HG02798 (cell line): ENCODE results near the gene ACSL3.
"Not testable (repeated sequence)": the region's sequence is repeated elsewhere in the genome, so short reads cannot be mapped to it uniquely, and the experiment has no call there.

Experiments used
- ATAC-seq: cut with Tn5 transposase; IDR thresholded peaks from one replicate; pipeline ENCODE4 v1.9.1; 2021; ENCODE audit warnings: mild to moderate bottlenecking; ENCODE audit not compliant: unreplicated experiment, poor library complexity

Gene ACSL3

GRCh38 chr2:222963641-222964040, 102.8 kb downstream of the ACSL3 start:
- ATAC-seq = no peak

- no peak for ATAC-seq
Measured at GRCh38 chr2:222964376-222965031, 103.7 kb downstream of the ACSL3 start.

- ATAC-seq = no peak
Measured at GRCh38 chr2:222965555-222965954, 104.7 kb downstream of the ACSL3 start.

- no peak for ATAC-seq
Measured at GRCh38 chr2:222968550-222969155, 107.8 kb downstream of the ACSL3 start.

GRCh38 chr2:222969491-222969890, 108.7 kb downstream of the ACSL3 start:
- no peak for ATAC-seq

- no peak for ATAC-seq
Measured at GRCh38 chr2:222972420-222972819, 111.6 kb downstream of the ACSL3 start.

- no peak for ATAC-seq
Measured at GRCh38 chr2:222973237-222973636, 112.4 kb downstream of the ACSL3 start.

GRCh38 chr2:222973733-222974132, 112.9 kb downstream of the ACSL3 start:
- no peak for ATAC-seq

GRCh38 chr2:222976521-222977061, 115.8 kb downstream of the ACSL3 start:
- ATAC-seq = no peak

GRCh38 chr2:222977121-222977520, 116.3 kb downstream of the ACSL3 start:
- no peak for ATAC-seq

GRCh38 chr2:222978850-222979249, 118.0 kb downstream of the ACSL3 start:
- no peak for ATAC-seq

- ATAC-seq = no peak
Measured at GRCh38 chr2:222979484-222979883, 118.6 kb downstream of the ACSL3 start.

- ATAC-seq = no peak
Measured at GRCh38 chr2:222982010-222982908, 121.4 kb downstream of the ACSL3 start.

- no peak for ATAC-seq
Measured at GRCh38 chr2:222982909-222983265, 122.1 kb downstream of the ACSL3 start.

- no peak for ATAC-seq
Measured at GRCh38 chr2:222984908-222985307, 124.1 kb downstream of the ACSL3 start.

GRCh38 chr2:222989431-222989830, 128.6 kb downstream of the ACSL3 start:
- ATAC-seq = no peak

- ATAC-seq = not testable (repeated sequence)
Measured at GRCh38 chr2:222990206-222990605, 129.4 kb downstream of the ACSL3 start.

GRCh38 chr2:222992137-222992536, 131.3 kb downstream of the ACSL3 start:
- no peak for ATAC-seq
